Stomach (tissue), 9 donors: ENCODE results near the gene HDDC2. TPM values are rescaled to one million over a fixed set of nuclear protein-coding genes. Genes with fewer than 3 reads are reported as not detected.

ENCODE experiments used
- DNase-seq, 2 donors: peaks; one replicate each; pipeline versions ENCODE4 v3.0.0 to v3.0.0-alpha.2; 2013 to 2019
- H3K27ac ChIP-seq, 5 donors: fragments of 200-600 bp in 4 of 5; sonication (generic) in 4 of 5; one replicate each; pipeline ENCODE4 v1.5.1; 2013 to 2019; ENCODE audit warnings: mild to moderate bottlenecking in 1 of 5, moderate library complexity in 1 of 5
- H3K27me3 ChIP-seq, 3 donors: fragments of 200-600 bp; sonication (generic); one replicate each; pipeline ENCODE4 v1.5.1; 2017 to 2019; ENCODE audit warnings: mixed run types in 1 of 3
- H3K36me3 ChIP-seq, 4 donors: fragments of 200-600 bp; sonication (generic); 1 replicate in 3 of 4; 2 replicates in 1 of 4; pipeline ENCODE4 v1.5.1; 2016 to 2019
- H3K4me1 ChIP-seq, 4 donors: fragments of 200-600 bp; sonication (generic); one replicate each; pipeline ENCODE4 v1.5.1; 2016 to 2019
- H3K4me3 ChIP-seq, 4 donors: fragments of 200-600 bp; sonication (generic) in 3 of 4; one replicate each; pipeline ENCODE4 v1.5.1; 2016 to 2019; ENCODE audit warnings: mild to moderate bottlenecking in 1 of 4
- H3K9me3 ChIP-seq, 4 donors: fragments of 200-600 bp; sonication (generic); one replicate each; pipeline ENCODE4 v1.5.1; 2016 to 2019
- CTCF ChIP-seq, 7 experiments: fragments of 450-650 bp in 4 of 7; fragments of 200-600 bp in 3 of 7; sonication (generic) in 3 of 7; IDR thresholded peaks; one replicate each; pipeline ENCODE4 v1.5.1; 2016 to 2019; ENCODE audit warnings: antibody characterized with exemption in 7 of 7, control low read depth in 2 of 7, mild to moderate bottlenecking in 1 of 7
- EP300 ChIP-seq: sonication (generic); formaldehyde crosslinking; IDR thresholded peaks from one replicate; pipeline ENCODE4 v1.6.1; 2017; ENCODE audit warnings: antibody characterized with exemption
- POLR2A ChIP-seq, 4 donors: fragments of 450-650 bp; IDR thresholded peaks; one replicate each; pipeline ENCODE4 v1.6.1; 2016; ENCODE audit warnings: antibody characterized with exemption in 4 of 4, control low read depth in 2 of 4, mild to moderate bottlenecking in 1 of 4, moderate library complexity in 1 of 4
- POLR2AphosphoS5 ChIP-seq, 3 donors: sonication (generic); formaldehyde crosslinking; IDR thresholded peaks; one replicate each; pipeline ENCODE4 v1.6.1; 2016; ENCODE audit warnings: antibody characterized with exemption in 3 of 3
- whole genome bisulfite sequencing, 5 donors: extraction: QIAGEN DNeasy Blood & Tissue Kit in 3 of 5; methylation state at CpG; one replicate each; pipeline versions ENCODE4 v1.1.5 to v1.1.7; 2013 to 2018; 5-methylcytosine and 5-hydroxymethylcytosine counted together
- intact Hi-C: fragments of 100-400 bp; cut with DNase I; formaldehyde crosslinking; loops from one replicate; pipeline ENCODE4 v1.15.1; 2023; ENCODE audit warnings: low total_unique reads
- polyA plus RNA-seq, 3 donors: library from polyadenylated mRNA; stranded (reverse); fragments of 200-250 nt; gene quantifications; one replicate each; pipeline ENCODE4 v1.2.3, GENCODE V29; 2013
- total RNA-seq, 5 donors: library from RNA; depleted of rRNA; stranded (reverse); fragments of >200 nt; gene quantifications; one replicate each; pipeline versions ENCODE4 v1.1.0 to v1.2.3, GENCODE V29; 2014 to 2016
- donor health status: healthy with polysubstance abuse.
- donor health status: Bipolar disorder and iron deficiency.
- donor health status: healthy.

Gene HDDC2
- total and polyA plus RNA-seq, 8 donors = 7.6 to 145 (median 48.0) TPM; not detected in 1

GRCh38 chr6:125237764-125238163, 64.0 kb downstream of the HDDC2 start:
- no peak for DNase-seq
- H3K36me3 ChIP-seq = no peaks in the 10 kb centered on the region
- H3K27ac ChIP-seq = no peak overlapping the region
- H3K9me3 ChIP-seq = peaks cover 0 to 14% (median 0%) of the 10 kb centered on the region in 4 donors
- no peak for TF ChIP-seq CTCF (IDR thresholded peaks at IDR 0.05)
- H3K27me3 ChIP-seq = no peaks in the 10 kb centered on the region
- H3K4me1 ChIP-seq = peaks cover 0 to 8% (median 2%) of the 10 kb centered on the region in 4 donors
- H3K4me3 ChIP-seq = no peak overlapping the region
- intact Hi-C loops = no loop called here
- WGBS, 5 donors = 91 to 95% (median 91%) methylated on average over 4 of the region's 4 CpGs

GRCh38 chr6:125236536-125237327, 65.0 kb downstream of the HDDC2 start:
- Histone ChIP-seq H3K27ac (no peak overlapping the region), H3K9me3 (peaks cover 0 to 8% (median 0%) of the 10 kb centered on the region in 4 donors), H3K4me1 (peaks cover 0 to 8% (median 3%) of the 10 kb centered on the region in 4 donors), H3K27me3 (no peaks in the 10 kb centered on the region), H3K36me3 (no peaks in the 10 kb centered on the region), H3K4me3 (no peak overlapping the region)
- 75 to 80% (median 80%) methylated on average over 5 of the region's 5 CpGs for WGBS, 5 donors
- TF ChIP-seq EP300 = no peak
- TF ChIP-seq CTCF (IDR thresholded peaks at IDR 0.05) = no peak
- no peak for TF ChIP-seq POLR2AphosphoS5 (IDR thresholded peaks at IDR 0.05)
- intact Hi-C loops = no loop called here
- DNase-seq = no peak

DNA sequence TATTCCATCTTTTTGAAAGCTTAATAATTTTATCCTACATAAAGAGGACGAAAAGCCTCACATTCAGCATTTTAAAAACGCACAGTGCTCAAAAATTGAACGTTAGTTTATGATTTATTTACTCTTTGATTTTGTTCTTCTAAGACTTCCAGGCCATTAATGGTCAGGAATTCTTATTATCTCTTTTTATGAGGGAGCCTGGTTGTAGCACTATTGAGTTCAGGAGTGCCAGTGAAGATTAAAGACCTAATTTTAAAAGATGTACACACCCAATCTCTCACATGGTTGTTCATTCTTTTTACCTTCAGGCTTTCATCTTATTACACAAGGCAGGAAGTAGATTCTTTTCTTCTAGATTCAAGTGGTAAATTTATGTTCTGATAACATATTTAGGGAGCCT, 68.6 kb downstream of the HDDC2 start:
- TF ChIP-seq EP300 = no peak
- no peak for TF ChIP-seq POLR2A (IDR thresholded peaks at IDR 0.05)
- TF ChIP-seq CTCF (IDR thresholded peaks at IDR 0.05) = no peak
- TF ChIP-seq POLR2AphosphoS5 (IDR thresholded peaks at IDR 0.05) = no peak
- no peak overlapping the region for H3K27ac ChIP-seq
- DNase-seq = no peak
- WGBS, 5 donors = 61 to 79% (median 68%) methylated on average over 3 of the region's 3 CpGs
- intact Hi-C loops = no loop called here
- H3K4me3 ChIP-seq = no peak overlapping the region
- H3K9me3 ChIP-seq = no peaks in the 10 kb centered on the region
- H3K27me3 ChIP-seq = no peaks in the 10 kb centered on the region
- H3K4me1 ChIP-seq = peaks cover 0 to 8% (median 3%) of the 10 kb centered on the region in 4 donors
- no peaks in the 10 kb centered on the region for H3K36me3 ChIP-seq

- intact Hi-C loops = no loop called here
- Histone ChIP-seq H3K4me3 (no peak overlapping the region), H3K27ac (no peak overlapping the region), H3K36me3 (no peaks in the 10 kb centered on the region), H3K4me1 (peaks cover 0 to 8% (median 3%) of the 10 kb centered on the region in 4 donors), H3K27me3 (no peaks in the 10 kb centered on the region), H3K9me3 (no peaks in the 10 kb centered on the region)
- DNase-seq = no peak
- WGBS, 5 donors = 88 to 100% (median 89%) methylated on average over 1 of the region's 1 CpG
- TF ChIP-seq POLR2AphosphoS5 (IDR thresholded peaks at IDR 0.05) (no peak), CTCF (IDR thresholded peaks at IDR 0.05) (no peak), EP300 (no peak), POLR2A (IDR thresholded peaks at IDR 0.05) (no peak)
These were observed 69.3 kb downstream of the HDDC2 start for GRCh38 chr6:125232466-125232865.
